SK-N-SH (cell line): ENCODE results near the gene TMEM89. TPM values are rescaled to one million over a fixed set of nuclear protein-coding genes. Genes with fewer than 3 reads are reported as not detected.

Experiments used
- CTCF ChIA-PET: fragments of 300-600, 350-600 bp; formaldehyde crosslinking; extraction: SDS; loops from one replicate; lab custom pipeline; 2021; lab: Yijun Ruan, JAX
- POLR2A ChIA-PET: fragments of 350-600 bp; sonication (Branson Sonifier 250); formaldehyde crosslinking; extraction: SDS; loops from one replicate; lab custom pipeline; 2020; ENCODE audit warnings: antibody characterized with exemption, inconsistent platforms; lab: Yijun Ruan, JAX
- DNase-seq: peaks from one replicate; pipeline ENCODE4 v3.0.0; 2012
- H2AFZ ChIP-seq: fragments of 200-600 bp; sonication (generic); 2 replicates; pipeline ENCODE4 v1.8.1; 2016; ENCODE audit warnings: antibody characterized with exemption, mild to moderate bottlenecking, low read depth
- H3F3A ChIP-seq: fragments of 200-600 bp; sonication (generic); replicated peaks from 2 replicates; pipeline ENCODE3; 2016; ENCODE audit warnings: antibody characterized with exemption, mild to moderate bottlenecking; ENCODE audit not compliant: insufficient read depth
- H3K27ac ChIP-seq, 2 experiments: fragments of 200-500 bp in 1 of 2; fragments of 200-600 bp in 1 of 2; sonication (Bioruptor generic) in 1 of 2; sonication (generic), shearing (Covaris generic) in 1 of 2; 2 replicates each; pipeline versions ENCODE4 v1.5.1 to v1.6.1; 2014 to 2016; ENCODE audit warnings: low read depth in 2 of 2, inconsistent platforms in 1 of 2, low read length in 1 of 2, mild to moderate bottlenecking in 1 of 2, mixed read lengths in 1 of 2
- H3K27me3 ChIP-seq: fragments of 200-600 bp; sonication (generic), shearing (Covaris generic); 2 replicates; pipeline ENCODE4 v1.6.1; 2016; ENCODE audit warnings: mixed run types; ENCODE audit not compliant: insufficient read depth
- H3K36me3 ChIP-seq, 2 experiments: fragments of 200-500 bp in 1 of 2; fragments of 200-600 bp in 1 of 2; sonication (Bioruptor generic) in 1 of 2; sonication (generic) in 1 of 2; replicated peaks in 1 of 2; 2 replicates each; pipeline versions ENCODE3 to v1.5.1; 2014 to 2016; ENCODE audit warnings: low read length in 1 of 2, mild to moderate bottlenecking in 1 of 2; ENCODE audit not compliant: insufficient read depth in 2 of 2, control insufficient read depth in 1 of 2
- H3K4me1 ChIP-seq, 2 experiments: fragments of 200-500 bp in 1 of 2; fragments of 200-600 bp in 1 of 2; sonication (Bioruptor generic) in 1 of 2; sonication (generic), shearing (Covaris generic) in 1 of 2; 2 replicates each; pipeline versions ENCODE4 v1.5.1 to v1.6.1; 2014 to 2016; ENCODE audit warnings: low read depth in 1 of 2, low read length in 1 of 2, mixed run types in 1 of 2; ENCODE audit not compliant: insufficient read depth in 2 of 2, control insufficient read depth in 1 of 2
- H3K4me2 ChIP-seq: fragments of 200-600 bp; sonication (generic), shearing (Covaris generic); 2 replicates; pipeline ENCODE4 v1.6.1; 2017; ENCODE audit warnings: mixed run types
- H3K4me3 ChIP-seq, 2 experiments: fragments of 200-500 bp in 1 of 2; fragments of 200-600 bp in 1 of 2; sonication (Bioruptor generic) in 1 of 2; sonication (generic), shearing (Covaris generic) in 1 of 2; 2 replicates each; pipeline versions ENCODE4 v1.5.1 to v1.8.1; 2014 to 2016; ENCODE audit warnings: low read depth in 2 of 2, inconsistent platforms in 1 of 2, low read length in 1 of 2, mild to moderate bottlenecking in 1 of 2, mixed read lengths in 1 of 2, moderate library complexity in 1 of 2
- H3K79me2 ChIP-seq: fragments of 200-600 bp; sonication (generic); 2 replicates; pipeline ENCODE4 v1.8.1; 2017; ENCODE audit warnings: mild to moderate bottlenecking; ENCODE audit not compliant: insufficient read depth
- H3K9ac ChIP-seq: fragments of 200-600 bp; sonication (generic); 2 replicates; pipeline ENCODE4 v1.6.1; 2017; ENCODE audit warnings: mixed run types
- H3K9me2 ChIP-seq: fragments of 200-600 bp; sonication (generic); 2 replicates; pipeline ENCODE4 v1.6.1; 2017; ENCODE audit warnings: mixed run types
- H3K9me3 ChIP-seq: fragments of 200-600 bp; sonication (generic); 2 replicates; pipeline ENCODE4 v1.6.1; 2017; ENCODE audit warnings: mixed run types, mild to moderate bottlenecking, moderate library complexity
- H4K20me1 ChIP-seq: fragments of 200-600 bp; sonication (generic); 2 replicates; pipeline ENCODE4 v1.6.1; 2017; ENCODE audit warnings: mild to moderate bottlenecking, mixed run types; ENCODE audit not compliant: insufficient read depth
- CHD2 ChIP-seq: fragments of 150-350 bp; IDR thresholded peaks from 2 replicates; pipeline ENCODE4 v1.6.1; 2018; ENCODE audit warnings: low read length; ENCODE audit not compliant: partially characterized antibody
- ELF1 ChIP-seq: IDR thresholded peaks from 2 replicates; pipeline ENCODE4 v1.4.0; 2012
- FOSL2 ChIP-seq: IDR thresholded peaks from 2 replicates; pipeline ENCODE4 v1.4.0; 2012; ENCODE audit warnings: low read depth, mild to moderate bottlenecking, moderate library complexity, borderline replicate concordance
- GATA2 ChIP-seq: sonication (generic); formaldehyde crosslinking; IDR thresholded peaks from 2 replicates; pipeline ENCODE4 v1.5.0; 2020; ENCODE audit warnings: mild to moderate bottlenecking, missing genetic modification reagents
- IRF3 ChIP-seq: fragments of 150-350 bp; IDR thresholded peaks from 2 replicates; pipeline ENCODE4 v1.6.1; 2016; ENCODE audit warnings: mild to moderate bottlenecking, low read depth, low read length
- MXI1 ChIP-seq: IDR thresholded peaks from 2 replicates; pipeline ENCODE4 v1.6.1; 2012; ENCODE audit warnings: mild to moderate bottlenecking, low read depth, low read length, improper control_type of control experiment
- NRF1 ChIP-seq: IDR thresholded peaks from 2 replicates; pipeline ENCODE4 v1.6.1; 2012; ENCODE audit warnings: low read depth, mild to moderate bottlenecking, low read length
- PBX3 ChIP-seq: IDR thresholded peaks from 2 replicates; pipeline ENCODE4; 2012
- POLR2AphosphoS5 ChIP-seq: IDR thresholded peaks from 2 replicates; pipeline ENCODE4 v1.6.1; 2012; ENCODE audit warnings: low read depth, low read length
- RCOR1 ChIP-seq: fragments of 150-350 bp; IDR thresholded peaks from 2 replicates; pipeline ENCODE4 v1.6.1; 2017; ENCODE audit warnings: antibody characterized with exemption, low read length
- RFX5 ChIP-seq: IDR thresholded peaks from 2 replicates; pipeline ENCODE4 v1.6.1; 2012; ENCODE audit warnings: mild to moderate bottlenecking, improper control_type of control experiment, low read length
- RXRA ChIP-seq: IDR thresholded peaks from 2 replicates; pipeline ENCODE4 v1.4.0; 2012; ENCODE audit warnings: low read depth, mild to moderate bottlenecking, borderline replicate concordance
- SIN3A ChIP-seq: IDR thresholded peaks from 2 replicates; pipeline ENCODE4 v1.6.1; 2012; ENCODE audit warnings: low read depth, mild to moderate bottlenecking, low read length, moderate library complexity, borderline replicate concordance
- WGBS: methylation state at CpG from one replicate; pipeline ENCODE4 v1.1.6; 2017; ENCODE audit warnings: low lambda C conversion rate; 5-methylcytosine and 5-hydroxymethylcytosine counted together
- polyA plus RNA-seq, 3 experiments: library from polyadenylated mRNA; depleted of rRNA; stranded (reverse); fragments of >200 nt; gene quantifications; 2 replicates each; pipeline ENCODE4 v1.2.3, GENCODE V29; 2012

TMEM89 gene
- polyA plus RNA-seq, 1 of the 3 experiments (the other 2 are of a cell fraction), result not detected

GRCh38 chr3:48601622-48601994 lies 20.0 kb downstream of the TMEM89 start (continued):
- no peak for TF ChIP-seq RXRA
- TF ChIP-seq IRF3, result no peak
- no peak for TF ChIP-seq PBX3
- TF ChIP-seq RFX5, result no peak
- no peak for TF ChIP-seq CHD2
- TF ChIP-seq POLR2AphosphoS5, result no peak
- TF ChIP-seq, all 33 proteins: peak for 0

- no peaks in the 10 kb centered on the region for H4K20me1 ChIP-seq
- POLR2A ChIA-PET, result no interaction called here
- no peak for TF ChIP-seq NRF1
- no peak for TF ChIP-seq FOSL2
- TF ChIP-seq POLR2AphosphoS5, result no peak
- no peak for TF ChIP-seq SIN3A
- no peak for TF ChIP-seq GATA2 (CRISPR knock-in tag)
- TF ChIP-seq MXI1, result no peak
- TF ChIP-seq RCOR1, result no peak
- TF ChIP-seq ELF1, result no peak
- no peaks in the 10 kb centered on the region for H3K27me3 ChIP-seq
- no peak overlapping the region for H3K9ac ChIP-seq
- CTCF ChIA-PET, result interaction anchor here (1.1 to 1.5 kb wide), 2 partner anchors 35 to 165 kb away, joined by 3 read pairs; partner anchors contain the start of gene SLC26A6
- no peaks in the 10 kb centered on the region for H3K9me3 ChIP-seq
- peaks cover 34 to 61% of the 10 kb centered on the region in 2 experiments for H3K36me3 ChIP-seq
- H2AFZ ChIP-seq, result no peak overlapping the region
- H3K9me2 ChIP-seq, result no peaks in the 10 kb centered on the region
- H3K27ac ChIP-seq, result peak overlapping the region in 1 of 2 experiments; percentile 96; a peak in 1 of 4 replicates
- peaks cover 41% of the 10 kb centered on the region for H3F3A ChIP-seq
- peaks cover 13% of the 10 kb centered on the region for H3K79me2 ChIP-seq
- no peak for DNase-seq
- no peak overlapping the region for H3K4me3 ChIP-seq
- peaks cover 14 to 30% of the 10 kb centered on the region in 2 experiments; a peak in 3 of 4 replicates for H3K4me1 ChIP-seq
- 94% methylated on average over 18 of the region's 19 CpGs for WGBS
- H3K4me2 ChIP-seq, result no peak overlapping the region
Measured at GRCh38 chr3:48600711-48601621, 20.6 kb downstream of the TMEM89 start.
